ENCODE measurements around the gene TNFSF8.

DNA sequence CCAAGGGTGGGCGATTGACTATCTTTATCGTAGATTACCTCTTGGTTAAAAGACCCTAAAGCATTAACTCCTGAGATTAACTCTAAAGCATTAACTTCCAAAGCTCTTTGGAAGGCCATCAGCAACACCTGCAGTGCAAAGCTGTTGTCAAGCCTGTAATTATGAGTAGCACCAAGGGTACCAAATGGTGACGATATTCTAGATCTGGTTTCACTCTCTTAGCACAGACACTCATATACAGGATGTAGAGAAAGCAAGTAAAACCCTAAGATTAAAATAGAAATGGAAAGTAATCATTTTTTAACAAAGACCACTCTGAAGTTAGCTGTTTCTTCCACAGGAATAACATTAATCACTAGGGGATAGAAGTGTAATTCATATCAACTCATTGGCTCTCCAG, 29.9 kb upstream of the TNFSF8 start:
- TF ChIP-seq, protein P1, sequence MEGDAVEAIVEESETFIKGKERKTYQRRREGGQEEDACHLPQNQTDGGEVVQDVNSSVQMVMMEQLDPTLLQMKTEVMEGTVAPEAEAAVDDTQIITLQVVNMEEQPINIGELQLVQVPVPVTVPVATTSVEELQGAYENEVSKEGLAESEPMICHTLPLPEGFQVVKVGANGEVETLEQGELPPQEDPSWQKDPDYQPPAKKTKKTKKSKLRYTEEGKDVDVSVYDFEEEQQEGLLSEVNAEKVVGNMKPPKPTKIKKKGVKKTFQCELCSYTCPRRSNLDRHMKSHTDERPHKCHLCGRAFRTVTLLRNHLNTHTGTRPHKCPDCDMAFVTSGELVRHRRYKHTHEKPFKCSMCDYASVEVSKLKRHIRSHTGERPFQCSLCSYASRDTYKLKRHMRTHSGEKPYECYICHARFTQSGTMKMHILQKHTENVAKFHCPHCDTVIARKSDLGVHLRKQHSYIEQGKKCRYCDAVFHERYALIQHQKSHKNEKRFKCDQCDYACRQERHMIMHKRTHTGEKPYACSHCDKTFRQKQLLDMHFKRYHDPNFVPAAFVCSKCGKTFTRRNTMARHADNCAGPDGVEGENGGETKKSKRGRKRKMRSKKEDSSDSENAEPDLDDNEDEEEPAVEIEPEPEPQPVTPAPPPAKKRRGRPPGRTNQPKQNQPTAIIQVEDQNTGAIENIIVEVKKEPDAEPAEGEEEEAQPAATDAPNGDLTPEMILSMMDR (IDR thresholded peaks at IDR 0.05; ENCODE audit: control extremely low read depth in 1 of 3, insufficient read depth in 1 of 3, low read depth in 1 of 3, low read length in 3 of 3) = no peak
- no peak for TF ChIP-seq TCF12 (IDR thresholded peaks at IDR 0.05; ENCODE audit: low read depth, low read length)

Data from H1 (cell line).